Liver (tissue), 9 donors: ENCODE data around the gene NLRC5. TPM values are rescaled to one million over a fixed set of nuclear protein-coding genes. Genes with fewer than 3 reads are reported as not detected.

Experiments used
- DNase-seq: peaks from one replicate; pipeline ENCODE4 v3.0.0-alpha.2; 2017; ENCODE audit warnings: low spot score
- H3K27ac ChIP-seq, 2 donors: one replicate each; pipeline ENCODE4 v1.7.0; 2013; ENCODE audit warnings: inconsistent platforms in 2 of 2, low read length in 2 of 2, control low read depth in 1 of 2, low read depth in 1 of 2, mild to moderate bottlenecking in 1 of 2
- H3K27me3 ChIP-seq, 4 donors: one replicate each; pipeline versions ENCODE4 v1.6.1 to v1.7.0; 2013; ENCODE audit warnings: low read length in 3 of 4, inconsistent platforms in 1 of 4, mild to moderate bottlenecking in 1 of 4, moderate library complexity in 1 of 4; ENCODE audit not compliant: control insufficient read depth in 4 of 4, insufficient read depth in 4 of 4
- H3K36me3 ChIP-seq, 4 donors: one replicate each; pipeline versions ENCODE4 v1.6.1 to v1.7.0; 2013; ENCODE audit warnings: low read length in 3 of 4, mild to moderate bottlenecking in 3 of 4, low read depth in 1 of 4, moderate library complexity in 1 of 4; ENCODE audit not compliant: control insufficient read depth in 4 of 4, insufficient read depth in 3 of 4
- H3K4me1 ChIP-seq, 4 donors: one replicate each; pipeline versions ENCODE4 v1.6.1 to v1.7.0; 2013; ENCODE audit warnings: low read length in 3 of 4, mild to moderate bottlenecking in 3 of 4, moderate library complexity in 1 of 4; ENCODE audit not compliant: control insufficient read depth in 4 of 4, insufficient read depth in 4 of 4
- H3K4me3 ChIP-seq, 3 donors: one replicate each; pipeline versions ENCODE4 v1.6.1 to v1.7.0; 2013; ENCODE audit warnings: low read length in 3 of 3, control low read depth in 1 of 3, low read depth in 1 of 3, mild to moderate bottlenecking in 1 of 3
- H3K9ac ChIP-seq, 2 donors: one replicate each; pipeline ENCODE4 v1.7.0; 2013; ENCODE audit warnings: low read length in 2 of 2, mild to moderate bottlenecking in 2 of 2, moderate library complexity in 2 of 2, control low read depth in 1 of 2, low read depth in 1 of 2
- H3K9me3 ChIP-seq, 4 donors: one replicate each; pipeline versions ENCODE4 v1.6.1 to v1.7.0; 2013; ENCODE audit warnings: low read length in 3 of 4; ENCODE audit not compliant: control insufficient read depth in 4 of 4
- EGR1 ChIP-seq, 2 donors: IDR thresholded peaks; 2 replicates each; pipeline ENCODE4 v1.6.1; 2016 to 2018; ENCODE audit warnings: antibody characterized with exemption in 2 of 2, low read depth in 2 of 2
- FOXA1 ChIP-seq: IDR thresholded peaks from 2 replicates; pipeline ENCODE4 v1.6.1; 2016; ENCODE audit warnings: antibody characterized with exemption
- FOXA2 ChIP-seq: IDR thresholded peaks from 2 replicates; pipeline ENCODE4 v1.6.1; 2016; ENCODE audit warnings: antibody characterized with exemption
- GABPA ChIP-seq, 2 donors: IDR thresholded peaks in 1 of 2; conservative IDR thresholded peaks in 1 of 2; 2 replicates each; pipeline ENCODE4 v1.6.1; 2016; ENCODE audit warnings: antibody characterized with exemption in 2 of 2, mild to moderate bottlenecking in 1 of 2, moderate library complexity in 1 of 2
- HNF4A ChIP-seq, 2 donors: conservative IDR thresholded peaks; 2 replicates each; pipeline ENCODE4 v1.6.1; 2016; ENCODE audit warnings: antibody characterized with exemption in 2 of 2, mild to moderate bottlenecking in 2 of 2
- HNF4G ChIP-seq: IDR thresholded peaks from 2 replicates; pipeline ENCODE4 v1.6.1; 2016; ENCODE audit warnings: antibody characterized with exemption
- JUND ChIP-seq, 2 donors: IDR thresholded peaks; 2 replicates each; pipeline ENCODE4 v1.6.1; 2016; ENCODE audit warnings: antibody characterized with exemption in 2 of 2
- MAX ChIP-seq: IDR thresholded peaks from 2 replicates; pipeline ENCODE4 v1.6.1; 2016; ENCODE audit warnings: antibody characterized with exemption
- NR2F2 ChIP-seq: IDR thresholded peaks from 2 replicates; pipeline ENCODE4 v1.6.1; 2016; ENCODE audit warnings: antibody characterized with exemption
- RAD21 ChIP-seq, 2 donors: IDR thresholded peaks; 2 replicates each; pipeline ENCODE4 v1.6.1; 2016; ENCODE audit warnings: antibody characterized with exemption in 2 of 2, mild to moderate bottlenecking in 2 of 2
- RXRA ChIP-seq, 2 donors: IDR thresholded peaks; 2 replicates each; pipeline ENCODE4 v1.6.1; 2017 to 2018; ENCODE audit warnings: antibody characterized with exemption in 2 of 2, mild to moderate bottlenecking in 1 of 2
- SP1 ChIP-seq: IDR thresholded peaks from 2 replicates; pipeline ENCODE4 v1.6.1; 2018; ENCODE audit warnings: antibody characterized with exemption, mild to moderate bottlenecking
- TAF1 ChIP-seq: conservative IDR thresholded peaks from 2 replicates; pipeline ENCODE4 v1.6.1; 2016; ENCODE audit warnings: antibody characterized with exemption, mild to moderate bottlenecking
- YY1 ChIP-seq: IDR thresholded peaks from 2 replicates; pipeline ENCODE4 v1.6.1; 2016; ENCODE audit warnings: antibody characterized with exemption, mild to moderate bottlenecking
- WGBS: extraction: QIAGEN DNeasy Blood & Tissue Kit; methylation state at CpG from one replicate; pipeline ENCODE4 v1.1.7; 2013; 5-methylcytosine and 5-hydroxymethylcytosine counted together
- polyA plus RNA-seq, 2 donors: library from polyadenylated mRNA; stranded (reverse) in 1 of 2; unstranded in 1 of 2; fragments of 200-250 nt in 1 of 2; fragments of >200 nt in 1 of 2; fragmentation: Nextera tagmentation in 1 of 2; extraction: Ambion mirVana in 1 of 2; gene quantifications; one replicate each; pipeline versions ENCODE4 v1.2.1 to v1.2.3, GENCODE V29; 2013 to 2015
- total RNA-seq, 2 donors: library from RNA; depleted of rRNA; stranded (reverse); fragments of >200 nt; gene quantifications; one replicate each; pipeline ENCODE4 v1.2.3, GENCODE V29; 2014
- TF ChIP-seq, protein P1 (sequence below): IDR thresholded peaks from 2 replicates; pipeline ENCODE4 v1.6.1; 2016; ENCODE audit warnings: antibody characterized with exemption
- TF ChIP-seq, protein P2 (sequence below): IDR thresholded peaks from 2 replicates; pipeline ENCODE4 v1.6.1; 2016; ENCODE audit warnings: antibody characterized with exemption, mild to moderate bottlenecking
- TF ChIP-seq, protein P3 (sequence below): IDR thresholded peaks from 2 replicates; pipeline ENCODE4 v1.6.1; 2016; ENCODE audit warnings: antibody characterized with exemption
- TF ChIP-seq, protein P4 (sequence below): fragments of 150-350 bp; IDR thresholded peaks from 2 replicates; pipeline ENCODE4 v1.5.1; 2017; ENCODE audit warnings: improper control_type of control experiment, low read depth, low read length; ENCODE audit not compliant: missing input control
- donor health status: healthy.
- donor health status: healthy.
- donor health status: healthy.
- donor health status: healthy.
- donor health status: healthy.

The NLRC5 gene
- total and polyA plus RNA-seq, 4 donors = 4.7 to 23.3 (median 8.8) TPM

GRCh38 chr16:57125376-57125775, 136.0 kb downstream of the NLRC5 start:
- no peaks in the 10 kb centered on the region for H3K27me3 ChIP-seq

DNA sequence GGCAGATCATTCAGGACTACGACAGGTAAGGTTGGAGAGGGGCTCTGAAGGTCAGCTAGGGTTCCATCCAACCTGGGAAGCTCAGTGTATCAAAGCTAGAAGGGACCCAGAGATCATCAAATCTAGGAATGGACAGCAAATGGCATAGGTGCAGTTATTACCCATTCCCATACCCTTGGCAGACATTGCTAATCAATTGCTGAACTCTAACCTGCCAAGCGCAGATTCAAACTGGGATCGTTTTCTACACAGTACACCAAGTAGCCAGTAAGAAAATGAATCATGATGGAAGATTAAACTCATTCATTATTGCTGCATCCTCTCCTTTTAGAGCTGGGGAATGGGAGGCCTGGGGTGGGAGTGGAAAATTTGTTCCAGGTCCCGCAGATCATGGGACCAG, 136.6 kb downstream of the NLRC5 start:
- Histone ChIP-seq H3K4me3 (no peak overlapping the region), H3K9me3 (no peaks in the 10 kb centered on the region), H3K27me3 (no peaks in the 10 kb centered on the region), H3K4me1 (no peaks in the 10 kb centered on the region), H3K36me3 (peaks cover 0 to 6% (median 0%) of the 10 kb centered on the region in 4 donors), H3K9ac (no peak overlapping the region), H3K27ac (no peak overlapping the region)
- DNase-seq = no peak
- no peak for TF ChIP-seq EGR1 (IDR thresholded peaks at IDR 0.05; ENCODE audit: low read depth in 2 of 2)
- TF ChIP-seq FOXA1 = no peak
- no peak for TF ChIP-seq TAF1
- TF ChIP-seq HNF4A (conservative IDR thresholded peaks at IDR 0.05) = no peak
- no peak for TF ChIP-seq JUND (IDR thresholded peaks at IDR 0.05)
- TF ChIP-seq GABPA (IDR thresholded peaks at IDR 0.05 in 1 of 2, conservative IDR thresholded peaks at IDR 0.05 in 1 of 2) = no peak
- TF ChIP-seq RAD21 (IDR thresholded peaks at IDR 0.05) = no peak
- no peak for TF ChIP-seq RXRA (IDR thresholded peaks at IDR 0.05)
- no peak for TF ChIP-seq FOXA2
- TF ChIP-seq, protein P1, sequence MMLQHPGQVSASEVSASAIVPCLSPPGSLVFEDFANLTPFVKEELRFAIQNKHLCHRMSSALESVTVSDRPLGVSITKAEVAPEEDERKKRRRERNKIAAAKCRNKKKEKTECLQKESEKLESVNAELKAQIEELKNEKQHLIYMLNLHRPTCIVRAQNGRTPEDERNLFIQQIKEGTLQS = no peak
- TF ChIP-seq, protein P2, sequence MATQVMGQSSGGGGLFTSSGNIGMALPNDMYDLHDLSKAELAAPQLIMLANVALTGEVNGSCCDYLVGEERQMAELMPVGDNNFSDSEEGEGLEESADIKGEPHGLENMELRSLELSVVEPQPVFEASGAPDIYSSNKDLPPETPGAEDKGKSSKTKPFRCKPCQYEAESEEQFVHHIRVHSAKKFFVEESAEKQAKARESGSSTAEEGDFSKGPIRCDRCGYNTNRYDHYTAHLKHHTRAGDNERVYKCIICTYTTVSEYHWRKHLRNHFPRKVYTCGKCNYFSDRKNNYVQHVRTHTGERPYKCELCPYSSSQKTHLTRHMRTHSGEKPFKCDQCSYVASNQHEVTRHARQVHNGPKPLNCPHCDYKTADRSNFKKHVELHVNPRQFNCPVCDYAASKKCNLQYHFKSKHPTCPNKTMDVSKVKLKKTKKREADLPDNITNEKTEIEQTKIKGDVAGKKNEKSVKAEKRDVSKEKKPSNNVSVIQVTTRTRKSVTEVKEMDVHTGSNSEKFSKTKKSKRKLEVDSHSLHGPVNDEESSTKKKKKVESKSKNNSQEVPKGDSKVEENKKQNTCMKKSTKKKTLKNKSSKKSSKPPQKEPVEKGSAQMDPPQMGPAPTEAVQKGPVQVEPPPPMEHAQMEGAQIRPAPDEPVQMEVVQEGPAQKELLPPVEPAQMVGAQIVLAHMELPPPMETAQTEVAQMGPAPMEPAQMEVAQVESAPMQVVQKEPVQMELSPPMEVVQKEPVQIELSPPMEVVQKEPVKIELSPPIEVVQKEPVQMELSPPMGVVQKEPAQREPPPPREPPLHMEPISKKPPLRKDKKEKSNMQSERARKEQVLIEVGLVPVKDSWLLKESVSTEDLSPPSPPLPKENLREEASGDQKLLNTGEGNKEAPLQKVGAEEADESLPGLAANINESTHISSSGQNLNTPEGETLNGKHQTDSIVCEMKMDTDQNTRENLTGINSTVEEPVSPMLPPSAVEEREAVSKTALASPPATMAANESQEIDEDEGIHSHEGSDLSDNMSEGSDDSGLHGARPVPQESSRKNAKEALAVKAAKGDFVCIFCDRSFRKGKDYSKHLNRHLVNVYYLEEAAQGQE = no peak
- TF ChIP-seq MAX = no peak
- TF ChIP-seq, protein P3, sequence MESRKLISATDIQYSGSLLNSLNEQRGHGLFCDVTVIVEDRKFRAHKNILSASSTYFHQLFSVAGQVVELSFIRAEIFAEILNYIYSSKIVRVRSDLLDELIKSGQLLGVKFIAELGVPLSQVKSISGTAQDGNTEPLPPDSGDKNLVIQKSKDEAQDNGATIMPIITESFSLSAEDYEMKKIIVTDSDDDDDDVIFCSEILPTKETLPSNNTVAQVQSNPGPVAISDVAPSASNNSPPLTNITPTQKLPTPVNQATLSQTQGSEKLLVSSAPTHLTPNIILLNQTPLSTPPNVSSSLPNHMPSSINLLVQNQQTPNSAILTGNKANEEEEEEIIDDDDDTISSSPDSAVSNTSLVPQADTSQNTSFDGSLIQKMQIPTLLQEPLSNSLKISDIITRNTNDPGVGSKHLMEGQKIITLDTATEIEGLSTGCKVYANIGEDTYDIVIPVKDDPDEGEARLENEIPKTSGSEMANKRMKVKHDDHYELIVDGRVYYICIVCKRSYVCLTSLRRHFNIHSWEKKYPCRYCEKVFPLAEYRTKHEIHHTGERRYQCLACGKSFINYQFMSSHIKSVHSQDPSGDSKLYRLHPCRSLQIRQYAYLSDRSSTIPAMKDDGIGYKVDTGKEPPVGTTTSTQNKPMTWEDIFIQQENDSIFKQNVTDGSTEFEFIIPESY = no peak
- TF ChIP-seq, protein P4, sequence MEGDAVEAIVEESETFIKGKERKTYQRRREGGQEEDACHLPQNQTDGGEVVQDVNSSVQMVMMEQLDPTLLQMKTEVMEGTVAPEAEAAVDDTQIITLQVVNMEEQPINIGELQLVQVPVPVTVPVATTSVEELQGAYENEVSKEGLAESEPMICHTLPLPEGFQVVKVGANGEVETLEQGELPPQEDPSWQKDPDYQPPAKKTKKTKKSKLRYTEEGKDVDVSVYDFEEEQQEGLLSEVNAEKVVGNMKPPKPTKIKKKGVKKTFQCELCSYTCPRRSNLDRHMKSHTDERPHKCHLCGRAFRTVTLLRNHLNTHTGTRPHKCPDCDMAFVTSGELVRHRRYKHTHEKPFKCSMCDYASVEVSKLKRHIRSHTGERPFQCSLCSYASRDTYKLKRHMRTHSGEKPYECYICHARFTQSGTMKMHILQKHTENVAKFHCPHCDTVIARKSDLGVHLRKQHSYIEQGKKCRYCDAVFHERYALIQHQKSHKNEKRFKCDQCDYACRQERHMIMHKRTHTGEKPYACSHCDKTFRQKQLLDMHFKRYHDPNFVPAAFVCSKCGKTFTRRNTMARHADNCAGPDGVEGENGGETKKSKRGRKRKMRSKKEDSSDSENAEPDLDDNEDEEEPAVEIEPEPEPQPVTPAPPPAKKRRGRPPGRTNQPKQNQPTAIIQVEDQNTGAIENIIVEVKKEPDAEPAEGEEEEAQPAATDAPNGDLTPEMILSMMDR = no peak
- TF ChIP-seq SP1 = no peak
- TF ChIP-seq HNF4G = no peak
- no peak for TF ChIP-seq YY1
- TF ChIP-seq NR2F2 = no peak
- WGBS = 98% methylated on average over 4 of the region's 4 CpGs

More at GRCh38 chr16:57125376-57125775, 136.0 kb downstream of the NLRC5 start:
- 93% methylated on average over 4 of the region's 4 CpGs for WGBS
- H3K27ac ChIP-seq = no peak overlapping the region
- no peaks in the 10 kb centered on the region for H3K4me1 ChIP-seq
- no peaks in the 10 kb centered on the region for H3K9me3 ChIP-seq
- TF ChIP-seq, protein P1 = no peak
- no peak for TF ChIP-seq JUND (IDR thresholded peaks at IDR 0.05)
- no peak for TF ChIP-seq HNF4G
- no peak for TF ChIP-seq MAX
- TF ChIP-seq FOXA1 = no peak
- TF ChIP-seq GABPA (IDR thresholded peaks at IDR 0.05 in 1 of 2, conservative IDR thresholded peaks at IDR 0.05 in 1 of 2) = no peak
- no peak for TF ChIP-seq HNF4A (conservative IDR thresholded peaks at IDR 0.05)
- no peak for TF ChIP-seq TAF1
- TF ChIP-seq, protein P3 = no peak
- no peak for TF ChIP-seq YY1
- TF ChIP-seq RXRA (IDR thresholded peaks at IDR 0.05) = no peak
- no peak for TF ChIP-seq RAD21 (IDR thresholded peaks at IDR 0.05)
- TF ChIP-seq FOXA2 = no peak
- H3K4me3 ChIP-seq = no peak overlapping the region
- no peak for DNase-seq
- peaks cover 0 to 6% (median 0%) of the 10 kb centered on the region in 4 donors for H3K36me3 ChIP-seq
- no peak overlapping the region for H3K9ac ChIP-seq
